ENCODE data around the gene OR8D2. TPM values are rescaled to one million over a fixed set of nuclear protein-coding genes. Genes with fewer than 3 reads are reported as not detected.
A peak's percentile ranks its signal among the peaks of the same experiment; 100 is the strongest.

The OR8D2 gene
- total RNA-seq, 1 experiment from 2014 or later, result not detected

DNA sequence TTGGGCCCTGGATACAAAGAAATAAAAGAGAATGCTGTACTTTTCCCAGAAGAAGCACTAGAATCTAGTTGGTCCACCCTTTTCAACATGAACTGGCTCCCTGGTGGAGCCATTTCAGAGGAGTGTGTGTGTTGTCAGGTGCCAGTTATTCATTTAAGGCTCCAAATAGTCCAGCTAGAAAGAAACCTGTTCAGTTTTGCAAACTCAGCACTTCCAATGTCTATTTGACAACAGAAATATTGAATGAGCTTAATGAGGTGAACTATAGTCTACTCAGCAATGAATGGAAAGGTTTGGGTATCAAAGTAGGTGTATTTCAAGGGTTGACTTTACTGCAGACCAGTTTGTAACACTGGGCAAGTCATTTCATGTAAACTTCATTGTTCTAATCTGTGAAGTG is 8.3 kb downstream of the OR8D2 start (continued):
- TF ChIP-seq HMGXB4 (CRISPR knock-in tag; IDR thresholded peaks at IDR 0.05), result no peak
- TF ChIP-seq AFF4 (CRISPR knock-in tag; IDR thresholded peaks at IDR 0.05; ENCODE audit: borderline replicate concordance), result no peak

DNA sequence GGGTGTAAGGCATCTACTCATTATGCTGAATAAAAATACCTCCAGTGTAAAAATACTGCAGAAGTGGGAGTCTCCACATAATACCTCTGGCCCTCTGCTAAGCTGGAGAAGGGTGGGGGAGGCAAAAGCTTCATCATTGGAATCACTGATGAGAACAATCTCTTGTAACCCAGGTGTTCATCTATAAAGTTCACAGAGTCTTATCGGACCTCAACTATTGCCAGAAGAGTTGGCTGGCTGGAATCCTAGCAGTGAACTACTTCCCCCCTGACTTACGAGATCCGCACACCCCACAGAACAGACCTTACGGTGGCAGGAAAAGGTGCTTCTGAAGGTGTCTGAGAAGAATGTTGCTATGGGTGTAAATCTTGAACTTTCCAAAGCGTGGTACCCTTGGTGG is 8.7 kb downstream of the OR8D2 start:
- ATAC-seq, result no peak
- Mint-ChIP-seq H3K9me3 (no peaks in the 10 kb centered on the region), H3K27me3 (ENCODE audit: low read depth) (no peaks in the 10 kb centered on the region), H3K4me1 (no peaks in the 10 kb centered on the region), H3K27ac (no peak overlapping the region), H3K4me3 (no peak overlapping the region), H3K36me3 (no peaks in the 10 kb centered on the region)
- POLR2A ChIA-PET, result interaction anchor here (1.1 kb wide), 1 partner anchor 22 kb away, joined by 3 read pairs; no protein-coding TSS in a partner anchor
- DNase-seq (ENCODE audit: low spot score), result no peak
- TF ChIP-seq, protein P1, sequence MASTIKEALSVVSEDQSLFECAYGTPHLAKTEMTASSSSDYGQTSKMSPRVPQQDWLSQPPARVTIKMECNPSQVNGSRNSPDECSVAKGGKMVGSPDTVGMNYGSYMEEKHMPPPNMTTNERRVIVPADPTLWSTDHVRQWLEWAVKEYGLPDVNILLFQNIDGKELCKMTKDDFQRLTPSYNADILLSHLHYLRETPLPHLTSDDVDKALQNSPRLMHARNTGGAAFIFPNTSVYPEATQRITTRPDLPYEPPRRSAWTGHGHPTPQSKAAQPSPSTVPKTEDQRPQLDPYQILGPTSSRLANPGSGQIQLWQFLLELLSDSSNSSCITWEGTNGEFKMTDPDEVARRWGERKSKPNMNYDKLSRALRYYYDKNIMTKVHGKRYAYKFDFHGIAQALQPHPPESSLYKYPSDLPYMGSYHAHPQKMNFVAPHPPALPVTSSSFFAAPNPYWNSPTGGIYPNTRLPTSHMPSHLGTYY (CRISPR knock-in tag; IDR thresholded peaks at IDR 0.05), result no peak
- no peak for TF ChIP-seq KAT7 (CRISPR knock-in tag; IDR thresholded peaks at IDR 0.05; ENCODE audit: borderline replicate concordance)
- CTCF ChIA-PET, result no interaction called here

GRCh38 chr11:124310721-124311120 is 9.3 kb downstream of the OR8D2 start:
- no peaks in the 10 kb centered on the region for H3K27me3 Mint-ChIP-seq (ENCODE audit: low read depth)
- no peak for TF ChIP-seq CREB1 (CRISPR knock-in tag; IDR thresholded peaks at IDR 0.05)
- H3K36me3 Mint-ChIP-seq, result no peaks in the 10 kb centered on the region
- no peak overlapping the region for H3K27ac Mint-ChIP-seq
- ATAC-seq (no peak), DNase-seq (ENCODE audit: low spot score) (no peak)
- no peaks in the 10 kb centered on the region for H3K4me1 Mint-ChIP-seq
- ChIA-PET POLR2A (no interaction called here), CTCF (no interaction called here)
- no peaks in the 10 kb centered on the region for H3K9me3 Mint-ChIP-seq
- H3K4me3 Mint-ChIP-seq, result no peak overlapping the region

DNA sequence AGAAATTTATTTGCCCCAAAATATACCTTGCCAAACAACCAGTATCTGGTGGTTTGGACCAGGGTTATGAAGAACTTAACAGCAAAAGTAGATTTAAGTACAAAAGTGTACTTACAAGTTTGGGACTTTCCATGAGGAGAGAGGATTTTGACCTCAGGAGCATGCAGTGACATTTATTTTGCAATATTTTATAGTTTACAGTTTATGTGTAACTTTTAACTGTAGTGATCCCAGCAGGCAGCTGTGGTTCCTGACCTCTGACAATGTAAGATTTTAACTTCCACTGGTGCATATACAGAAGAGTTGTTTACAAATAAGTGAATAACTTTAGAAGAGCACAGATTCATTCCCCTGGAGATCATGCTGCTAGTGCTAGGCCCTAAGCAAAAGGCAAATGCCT is 12.9 kb downstream of the OR8D2 start:
- H3K9me3 Mint-ChIP-seq, result no peaks in the 10 kb centered on the region
- CTCF ChIA-PET, result no interaction called here
- TF ChIP-seq USF1 (CRISPR knock-in tag; IDR thresholded peaks at IDR 0.05), result no peak
- TF ChIP-seq, protein P2, sequence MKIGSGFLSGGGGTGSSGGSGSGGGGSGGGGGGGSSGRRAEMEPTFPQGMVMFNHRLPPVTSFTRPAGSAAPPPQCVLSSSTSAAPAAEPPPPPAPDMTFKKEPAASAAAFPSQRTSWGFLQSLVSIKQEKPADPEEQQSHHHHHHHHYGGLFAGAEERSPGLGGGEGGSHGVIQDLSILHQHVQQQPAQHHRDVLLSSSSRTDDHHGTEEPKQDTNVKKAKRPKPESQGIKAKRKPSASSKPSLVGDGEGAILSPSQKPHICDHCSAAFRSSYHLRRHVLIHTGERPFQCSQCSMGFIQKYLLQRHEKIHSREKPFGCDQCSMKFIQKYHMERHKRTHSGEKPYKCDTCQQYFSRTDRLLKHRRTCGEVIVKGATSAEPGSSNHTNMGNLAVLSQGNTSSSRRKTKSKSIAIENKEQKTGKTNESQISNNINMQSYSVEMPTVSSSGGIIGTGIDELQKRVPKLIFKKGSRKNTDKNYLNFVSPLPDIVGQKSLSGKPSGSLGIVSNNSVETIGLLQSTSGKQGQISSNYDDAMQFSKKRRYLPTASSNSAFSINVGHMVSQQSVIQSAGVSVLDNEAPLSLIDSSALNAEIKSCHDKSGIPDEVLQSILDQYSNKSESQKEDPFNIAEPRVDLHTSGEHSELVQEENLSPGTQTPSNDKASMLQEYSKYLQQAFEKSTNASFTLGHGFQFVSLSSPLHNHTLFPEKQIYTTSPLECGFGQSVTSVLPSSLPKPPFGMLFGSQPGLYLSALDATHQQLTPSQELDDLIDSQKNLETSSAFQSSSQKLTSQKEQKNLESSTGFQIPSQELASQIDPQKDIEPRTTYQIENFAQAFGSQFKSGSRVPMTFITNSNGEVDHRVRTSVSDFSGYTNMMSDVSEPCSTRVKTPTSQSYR (CRISPR knock-in tag; IDR thresholded peaks at IDR 0.05), result no peak
- no peak for TF ChIP-seq ZNF219 (CRISPR knock-in tag; IDR thresholded peaks at IDR 0.05; ENCODE audit: borderline replicate concordance)
- TF ChIP-seq ZBTB43 (CRISPR knock-in tag; IDR thresholded peaks at IDR 0.05), result no peak
- no peak for TF ChIP-seq ETV6 (CRISPR knock-in tag; IDR thresholded peaks at IDR 0.05)
- TF ChIP-seq NFYB (CRISPR knock-in tag; conservative IDR thresholded peaks at IDR 0.05; ENCODE audit: low read depth), result no peak
- TF ChIP-seq FOXK1 (CRISPR knock-in tag; IDR thresholded peaks at IDR 0.05), result no peak
- TF ChIP-seq TEAD1 (CRISPR knock-in tag; IDR thresholded peaks at IDR 0.05), result no peak

More for the DNA sequence above, 12.9 kb downstream of the OR8D2 start:
- H3K36me3 Mint-ChIP-seq, result no peaks in the 10 kb centered on the region
- POLR2A ChIA-PET, result no interaction called here
- no peaks in the 10 kb centered on the region for H3K27me3 Mint-ChIP-seq (ENCODE audit: low read depth)
- 0 out of 2 replicates have a peak overlapping the region, but pooled peaks have one; percentile 12 for H3K27ac Mint-ChIP-seq
- H3K4me3 Mint-ChIP-seq, result no peak overlapping the region
- H3K4me1 Mint-ChIP-seq, result peaks cover 13% of the 10 kb centered on the region
- DNase-seq (ENCODE audit: low spot score), result no peak
- no peak for ATAC-seq
